SK-N-SH (cell line): ENCODE data around the gene NPAS3.

ENCODE experiments used
- POLR2AphosphoS5 ChIP-seq: IDR thresholded peaks from 2 replicates; pipeline ENCODE4 v1.6.1; 2012; ENCODE audit warnings: low read depth, low read length
- TCF12 ChIP-seq: IDR thresholded peaks from 2 replicates; pipeline ENCODE4 v1.4.0; 2012
- TF ChIP-seq, protein P1 (sequence below): fragments of 200-600 bp; sonication (generic); IDR thresholded peaks from 2 replicates; pipeline ENCODE4 v1.6.1; 2017; ENCODE audit warnings: antibody characterized with exemption, mild to moderate bottlenecking, moderate library complexity

DNA sequence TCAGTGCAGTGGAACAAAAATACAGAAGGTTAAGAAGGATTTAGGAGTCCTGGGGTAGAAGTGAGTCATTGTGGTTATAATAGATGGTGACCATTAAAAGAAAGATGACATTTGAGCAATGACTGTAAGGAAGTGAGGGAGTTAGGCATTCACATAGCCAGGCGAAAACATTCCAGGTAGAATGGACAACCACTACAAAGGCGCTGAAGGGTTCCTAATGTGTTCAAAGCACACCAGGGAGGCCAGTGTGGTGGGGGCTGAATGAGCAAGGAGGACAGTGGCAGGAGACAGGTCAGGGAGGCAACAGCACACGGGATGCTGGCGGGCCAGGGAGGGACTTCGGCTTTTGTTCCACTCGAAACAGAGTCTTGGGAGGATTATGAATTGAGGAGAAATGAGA is 129.9 kb downstream of the NPAS3 start:
- TF ChIP-seq, protein P1, sequence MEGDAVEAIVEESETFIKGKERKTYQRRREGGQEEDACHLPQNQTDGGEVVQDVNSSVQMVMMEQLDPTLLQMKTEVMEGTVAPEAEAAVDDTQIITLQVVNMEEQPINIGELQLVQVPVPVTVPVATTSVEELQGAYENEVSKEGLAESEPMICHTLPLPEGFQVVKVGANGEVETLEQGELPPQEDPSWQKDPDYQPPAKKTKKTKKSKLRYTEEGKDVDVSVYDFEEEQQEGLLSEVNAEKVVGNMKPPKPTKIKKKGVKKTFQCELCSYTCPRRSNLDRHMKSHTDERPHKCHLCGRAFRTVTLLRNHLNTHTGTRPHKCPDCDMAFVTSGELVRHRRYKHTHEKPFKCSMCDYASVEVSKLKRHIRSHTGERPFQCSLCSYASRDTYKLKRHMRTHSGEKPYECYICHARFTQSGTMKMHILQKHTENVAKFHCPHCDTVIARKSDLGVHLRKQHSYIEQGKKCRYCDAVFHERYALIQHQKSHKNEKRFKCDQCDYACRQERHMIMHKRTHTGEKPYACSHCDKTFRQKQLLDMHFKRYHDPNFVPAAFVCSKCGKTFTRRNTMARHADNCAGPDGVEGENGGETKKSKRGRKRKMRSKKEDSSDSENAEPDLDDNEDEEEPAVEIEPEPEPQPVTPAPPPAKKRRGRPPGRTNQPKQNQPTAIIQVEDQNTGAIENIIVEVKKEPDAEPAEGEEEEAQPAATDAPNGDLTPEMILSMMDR = no peak
- TF ChIP-seq POLR2AphosphoS5 (no peak), TCF12 (no peak)
